KMS-11 (cell line): Measurements from ENCODE around the gene YIPF5.

Experiments
- H2AFZ ChIP-seq: fragments of 200-600 bp; sonication (generic); 2 replicates; pipeline ENCODE4 v1.6.1; 2016; ENCODE audit warnings: antibody characterized with exemption, mixed run types, low read depth
- H3K27ac ChIP-seq: fragments of 200-600 bp; sonication (generic); 2 replicates; pipeline ENCODE4 v1.6.1; 2016; ENCODE audit warnings: mild to moderate bottlenecking, mixed run types
- H3K27me3 ChIP-seq: fragments of 200-600 bp; sonication (generic); 2 replicates; pipeline ENCODE4 v1.6.1; 2017; ENCODE audit warnings: mild to moderate bottlenecking, low read depth, mixed run types, moderate library complexity; ENCODE audit not compliant: insufficient read depth
- H3K36me3 ChIP-seq: fragments of 200-600 bp; sonication (generic); 2 replicates; pipeline ENCODE4 v1.6.1; 2017; ENCODE audit warnings: mild to moderate bottlenecking, mixed run types; ENCODE audit not compliant: insufficient read depth
- H3K4me1 ChIP-seq: fragments of 200-600 bp; sonication (generic); 2 replicates; pipeline ENCODE4 v1.6.1; 2016; ENCODE audit warnings: mild to moderate bottlenecking, low read depth, mixed run types; ENCODE audit not compliant: poor library complexity, severe bottlenecking
- H3K4me2 ChIP-seq: fragments of 200-600 bp; sonication (generic); 2 replicates; pipeline ENCODE4 v1.7.0; 2016; ENCODE audit warnings: mild to moderate bottlenecking, mixed run types
- H3K4me3 ChIP-seq: fragments of 200-600 bp; sonication (generic); IDR thresholded peaks from 2 replicates; pipeline ENCODE4 v1.6.1; 2017; ENCODE audit warnings: low read depth, low read length, mixed read lengths; ENCODE audit not compliant: insufficient read depth
- H3K79me2 ChIP-seq: fragments of 200-600 bp; sonication (generic); 2 replicates; pipeline ENCODE4 v1.6.1; 2016; ENCODE audit warnings: low read depth, mixed run types; ENCODE audit not compliant: insufficient read depth
- H3K9ac ChIP-seq: fragments of 200-600 bp; sonication (generic); 2 replicates; pipeline ENCODE4 v1.6.1; 2016; ENCODE audit warnings: mild to moderate bottlenecking, mixed run types
- H4K20me1 ChIP-seq: fragments of 200-600 bp; sonication (generic); 2 replicates; pipeline ENCODE4 v1.6.1; 2016; ENCODE audit warnings: mild to moderate bottlenecking, mixed run types; ENCODE audit not compliant: insufficient read depth
- CTCF ChIP-seq: fragments of 200-600 bp; sonication (generic); conservative IDR thresholded peaks from 2 replicates; pipeline ENCODE4 v1.6.1; 2017; ENCODE audit warnings: low read depth, mild to moderate bottlenecking, antibody characterized with exemption, low read length, moderate library complexity, mixed read lengths

YIPF5 gene

GRCh38 chr5:144191531-144191930 is 21.1 kb upstream of the YIPF5 start:
- Histone ChIP-seq H3K36me3 (no peaks in the 10 kb centered on the region), H2AFZ (peak overlapping the region; percentile 77), H3K27me3 (no peaks in the 10 kb centered on the region), H4K20me1 (no peaks in the 10 kb centered on the region), H3K79me2 (no peaks in the 10 kb centered on the region), H3K4me3 (no peak overlapping the region), H3K4me1 (peaks cover 54% of the 10 kb centered on the region), H3K27ac (peak overlapping the region; percentile 33), H3K9ac (no peak overlapping the region), H3K4me2 (peak overlapping the region; percentile 66)
- no peak for TF ChIP-seq CTCF

- Histone ChIP-seq H3K27me3 (no peaks in the 10 kb centered on the region), H2AFZ (no peak overlapping the region), H3K9ac (no peak overlapping the region), H3K4me3 (no peak overlapping the region), H3K4me2 (0 out of 2 replicates have a peak overlapping the region, but pooled peaks have one; percentile 18), H3K4me1 (peaks cover 56% of the 10 kb centered on the region), H3K79me2 (no peaks in the 10 kb centered on the region), H4K20me1 (no peaks in the 10 kb centered on the region), H3K36me3 (no peaks in the 10 kb centered on the region), H3K27ac (peak overlapping the region; percentile 12; the same call in 1 of the 2 replicates)
- no peak for TF ChIP-seq CTCF
These were observed 19.5 kb upstream of the YIPF5 start for GRCh38 chr5:144189800-144190429.

- H3K9ac ChIP-seq, result no peak overlapping the region
- H4K20me1 ChIP-seq, result no peaks in the 10 kb centered on the region
- peaks cover 62% of the 10 kb centered on the region for H3K4me1 ChIP-seq
- no peaks in the 10 kb centered on the region for H3K27me3 ChIP-seq
- TF ChIP-seq CTCF, result no peak
- peak overlapping the region; percentile 15 for H3K27ac ChIP-seq
- no peak overlapping the region for H3K4me3 ChIP-seq
- no peaks in the 10 kb centered on the region for H3K36me3 ChIP-seq
- H3K79me2 ChIP-seq, result no peaks in the 10 kb centered on the region
- peak overlapping the region; percentile 38 for H2AFZ ChIP-seq
- peak overlapping the region; percentile 38 for H3K4me2 ChIP-seq
These were observed 17.3 kb upstream of the YIPF5 start for GRCh38 chr5:144187699-144188294.

DNA sequence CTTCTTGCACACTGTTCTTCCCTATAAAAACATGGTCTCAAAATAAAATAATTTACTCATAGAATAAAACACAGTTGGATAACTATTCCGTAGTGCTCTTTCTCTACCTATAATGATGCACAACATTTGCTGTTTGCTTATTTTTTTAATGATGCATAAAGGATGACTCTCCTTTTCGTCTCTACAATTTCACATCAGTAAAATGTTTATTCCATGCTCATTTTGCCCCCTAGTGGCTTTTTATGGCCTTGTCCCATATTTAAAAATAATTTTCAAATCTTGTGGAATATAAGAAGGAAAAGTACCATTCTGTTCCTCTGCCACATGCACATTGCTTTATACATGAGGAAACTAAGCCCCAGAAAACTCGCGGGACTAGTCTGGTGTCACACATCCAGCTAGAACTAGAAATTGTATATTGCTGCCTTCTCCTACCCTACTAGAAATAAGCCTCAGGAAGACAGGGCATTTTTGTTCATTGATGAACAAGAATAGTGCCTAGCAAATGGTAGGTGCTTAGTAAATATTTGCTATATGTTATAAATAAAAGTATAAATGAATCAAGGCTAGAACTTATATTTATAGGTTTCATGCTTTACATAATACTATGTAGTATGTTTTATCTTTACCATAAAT is 12.9 kb upstream of the YIPF5 start:
- no peak overlapping the region for H2AFZ ChIP-seq
- no peak overlapping the region for H3K9ac ChIP-seq
- H3K36me3 ChIP-seq, result no peaks in the 10 kb centered on the region
- no peaks in the 10 kb centered on the region for H3K27me3 ChIP-seq
- no peak overlapping the region for H3K27ac ChIP-seq
- no peak overlapping the region for H3K4me2 ChIP-seq
- H3K4me3 ChIP-seq, result no peak overlapping the region
- no peaks in the 10 kb centered on the region for H3K79me2 ChIP-seq
- peak; percentile 85 for TF ChIP-seq CTCF
- no peaks in the 10 kb centered on the region for H4K20me1 ChIP-seq
- peaks cover 26% of the 10 kb centered on the region for H3K4me1 ChIP-seq
